ENCODE measurements around the gene XPR1.

Gene XPR1

GRCh38 chr1:180896161-180896560 is 264.3 kb downstream of the XPR1 start:
- no peak for DNase-seq

- no peak for DNase-seq
Observed at GRCh38 chr1:180898441-180899219, 266.8 kb downstream of the XPR1 start.

- DNase-seq = no peak
Observed at GRCh38 chr1:180899262-180899661, 267.4 kb downstream of the XPR1 start.

GRCh38 chr1:180901076-180901990 is 269.5 kb downstream of the XPR1 start:
- no peak for DNase-seq

GRCh38 chr1:180902541-180902940 is 270.7 kb downstream of the XPR1 start:
- no peak for DNase-seq

- no peak for DNase-seq
Observed at GRCh38 chr1:180905927-180906326, 274.1 kb downstream of the XPR1 start.

GRCh38 chr1:180906511-180906910 is 274.7 kb downstream of the XPR1 start:
- no peak for DNase-seq

GRCh38 chr1:180907313-180908055 is 275.7 kb downstream of the XPR1 start:
- DNase-seq = no peak

GRCh38 chr1:180908074-180908765 is 276.4 kb downstream of the XPR1 start:
- no peak for DNase-seq

GRCh38 chr1:180909005-180909414 is 277.2 kb downstream of the XPR1 start:
- no peak for DNase-seq

- DNase-seq = no peak
Observed at GRCh38 chr1:180909462-180909976, 277.7 kb downstream of the XPR1 start.

- DNase-seq = no peak
Observed at GRCh38 chr1:180911640-180912191, 279.9 kb downstream of the XPR1 start.

GRCh38 chr1:180912211-180912800 is 280.5 kb downstream of the XPR1 start:
- DNase-seq = no peak

GRCh38 chr1:180912801-180913565 is 281.2 kb downstream of the XPR1 start, which contains the start of gene KIAA1614:
KIAA1614 (plus strand) TSS chr1:180912897; CDS start chr1:180913244, 347 bp downstream.
- DNase-seq = no peak

- no peak for DNase-seq
Observed at GRCh38 chr1:180915426-180915965, 283.7 kb downstream of the XPR1 start.

- DNase-seq = no peak
Observed at GRCh38 chr1:180916012-180916770, 284.4 kb downstream of the XPR1 start.

- DNase-seq = no peak
Observed at GRCh38 chr1:180916771-180917170, 284.9 kb downstream of the XPR1 start.

- DNase-seq = no peak
Observed at GRCh38 chr1:180917306-180918065, 285.7 kb downstream of the XPR1 start.

- DNase-seq = no peak
Observed at GRCh38 chr1:180918519-180918918, 286.7 kb downstream of the XPR1 start.

Measured in CD4-positive, alpha-beta T cell treated with Interleukin-4 for 4 hours (primary cell).